Astrocyte (in vitro differentiated cells and primary cell): Measurements from ENCODE around the gene H3-3A. TPM values are rescaled to one million over a fixed set of nuclear protein-coding genes. Genes with fewer than 3 reads are reported as not detected.
"Not testable (repeated sequence)": the region's sequence is repeated elsewhere in the genome, so short reads cannot be mapped to it uniquely, and the experiment has no call there.

Source experiments
- DNase-seq: peaks from one replicate; pipeline ENCODE4 v3.0.0-alpha.2; 2010; ENCODE audit warnings: low read depth
- FAIRE-seq: peaks from 2 replicates; lab custom pipeline; 2011; peaks lifted over from hg19 to GRCh38; lab: Jason Lieb, UNC
- H2AFZ ChIP-seq: 2 replicates; pipeline ENCODE4 v1.6.0; 2012; ENCODE audit warnings: low read depth, low read length, inconsistent platforms
- H3K27ac ChIP-seq: 2 replicates; pipeline ENCODE4 v1.5.1; 2011; ENCODE audit warnings: low read depth, low read length, inconsistent platforms
- H3K27me3 ChIP-seq: 2 replicates; pipeline ENCODE4 v1.6.0; 2011; ENCODE audit warnings: low read length, inconsistent platforms; ENCODE audit not compliant: insufficient read depth
- H3K36me3 ChIP-seq: 2 replicates; pipeline ENCODE4 v1.5.1; 2011; ENCODE audit warnings: low read length, inconsistent platforms; ENCODE audit not compliant: insufficient read depth
- H3K4me1 ChIP-seq: 2 replicates; pipeline ENCODE4 v1.5.1; 2011; ENCODE audit warnings: low read length, inconsistent platforms; ENCODE audit not compliant: insufficient read depth
- H3K4me2 ChIP-seq: 2 replicates; pipeline ENCODE4 v1.6.0; 2012; ENCODE audit warnings: low read length, inconsistent platforms
- H3K4me3 ChIP-seq: 2 replicates; pipeline ENCODE4 v1.5.1; 2011; ENCODE audit warnings: low read depth, mild to moderate bottlenecking, low read length, inconsistent platforms; ENCODE audit not compliant: insufficient read depth
- H3K79me2 ChIP-seq: 2 replicates; pipeline ENCODE4 v1.6.0; 2012; ENCODE audit warnings: mild to moderate bottlenecking, low read length, inconsistent platforms; ENCODE audit not compliant: insufficient read depth
- H3K9ac ChIP-seq: 2 replicates; pipeline ENCODE4 v1.6.0; 2012; ENCODE audit warnings: mild to moderate bottlenecking, low read length, inconsistent platforms
- H3K9me3 ChIP-seq: 2 replicates; pipeline ENCODE4 v1.5.1; 2012; ENCODE audit warnings: low read depth, mild to moderate bottlenecking, low read length, inconsistent platforms; ENCODE audit not compliant: insufficient read depth
- H4K20me1 ChIP-seq: 2 replicates; pipeline ENCODE4 v1.6.0; 2012; ENCODE audit warnings: low read length, inconsistent platforms; ENCODE audit not compliant: insufficient read depth
- H3K27ac Mint-ChIP-seq: one replicate; pipeline ENCODE4 v1.8.0; 2021; ENCODE audit warnings: mild to moderate bottlenecking, mixed read lengths; ENCODE audit not compliant: unreplicated experiment
- H3K27me3 Mint-ChIP-seq: one replicate; pipeline ENCODE4 v1.8.0; 2021; ENCODE audit warnings: low read depth, mixed read lengths; ENCODE audit not compliant: unreplicated experiment
- H3K36me3 Mint-ChIP-seq: one replicate; pipeline ENCODE4 v1.8.0; 2021; ENCODE audit warnings: low read depth, mixed read lengths; ENCODE audit not compliant: unreplicated experiment
- H3K4me1 Mint-ChIP-seq: one replicate; pipeline ENCODE4 v1.8.0; 2021; ENCODE audit warnings: low read depth, mixed read lengths; ENCODE audit not compliant: unreplicated experiment
- H3K4me3 Mint-ChIP-seq: one replicate; pipeline ENCODE4 v1.8.0; 2021; ENCODE audit warnings: mild to moderate bottlenecking, moderate library complexity, mixed read lengths; ENCODE audit not compliant: unreplicated experiment
- H3K9me3 Mint-ChIP-seq: one replicate; pipeline ENCODE4 v1.8.0; 2021; ENCODE audit warnings: mild to moderate bottlenecking, mixed read lengths; ENCODE audit not compliant: unreplicated experiment
- EZH2 ChIP-seq: IDR thresholded peaks from 2 replicates; pipeline ENCODE4 v1.6.1; 2012; ENCODE audit warnings: mild to moderate bottlenecking, low read length, inconsistent platforms; ENCODE audit not compliant: insufficient read depth
- total RNA-seq: library from RNA; stranded (reverse); gene quantifications from 2 replicates; pipeline ENCODE4 v1.2.1, GENCODE V29; 2021
- TF ChIP-seq, protein P1 (sequence below): IDR thresholded peaks from 2 replicates; pipeline ENCODE4 v1.5.1; 2011; ENCODE audit warnings: low read depth, mild to moderate bottlenecking, inconsistent platforms, low read length, moderate library complexity; ENCODE audit not compliant: insufficient read depth

The H3-3A gene
- total RNA-seq, 1 donor from 2014 or later, result 375 TPM

DNA sequence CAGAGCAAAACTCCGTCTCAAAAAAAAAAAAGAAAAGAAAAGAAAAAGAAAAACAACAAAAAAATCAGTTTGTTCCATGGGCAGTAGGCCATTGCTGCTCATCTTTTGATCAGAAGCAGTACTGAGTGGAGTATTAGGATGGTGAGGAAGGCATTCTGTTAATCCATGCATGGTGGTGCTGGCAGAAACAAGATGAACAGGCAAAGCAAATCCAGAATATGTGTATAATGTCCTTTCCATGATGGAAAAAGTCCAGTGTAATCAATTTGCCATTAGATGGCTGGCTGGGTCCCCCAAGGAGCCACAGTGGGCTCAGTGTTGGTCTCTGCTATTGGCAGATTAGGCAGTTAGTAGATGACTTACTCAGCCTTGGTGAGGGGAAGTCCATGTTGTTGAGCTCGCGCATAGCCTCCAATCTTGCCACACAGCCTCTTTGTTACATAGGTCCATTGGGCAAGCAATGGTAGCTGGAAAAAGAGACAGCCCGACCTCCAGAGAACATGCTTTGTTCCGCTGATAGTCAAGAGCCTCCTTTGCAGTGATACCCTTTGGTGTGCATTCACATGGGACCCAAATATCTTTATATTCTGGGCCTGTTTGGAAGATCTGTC is 23.3 kb downstream of the H3-3A start:
- no peaks in the 10 kb centered on the region for H3K4me1 ChIP-seq
- peaks cover 2% of the 10 kb centered on the region for H3K9me3 Mint-ChIP-seq
- H3K9me3 ChIP-seq, result no peaks in the 10 kb centered on the region
- no peaks in the 10 kb centered on the region for H3K79me2 ChIP-seq
- H3K36me3 Mint-ChIP-seq, result peaks cover 2% of the 10 kb centered on the region
- no peak overlapping the region for H3K4me2 ChIP-seq
- H3K27me3 ChIP-seq, result no peaks in the 10 kb centered on the region
- no peaks in the 10 kb centered on the region for H3K4me1 Mint-ChIP-seq
- no peak for DNase-seq
- no peak overlapping the region for H3K27ac ChIP-seq
- no peak overlapping the region for H3K27ac Mint-ChIP-seq
- H3K4me3 Mint-ChIP-seq, result no peak overlapping the region
- H3K4me3 ChIP-seq, result no peak overlapping the region
- H4K20me1 ChIP-seq, result no peaks in the 10 kb centered on the region
- no peak overlapping the region for H2AFZ ChIP-seq
- H3K27me3 Mint-ChIP-seq, result peaks cover 9% of the 10 kb centered on the region
- FAIRE-seq, result no peak
- no peak overlapping the region for H3K9ac ChIP-seq
- H3K36me3 ChIP-seq, result no peaks in the 10 kb centered on the region
- no peak for TF ChIP-seq EZH2
- TF ChIP-seq, protein P1, sequence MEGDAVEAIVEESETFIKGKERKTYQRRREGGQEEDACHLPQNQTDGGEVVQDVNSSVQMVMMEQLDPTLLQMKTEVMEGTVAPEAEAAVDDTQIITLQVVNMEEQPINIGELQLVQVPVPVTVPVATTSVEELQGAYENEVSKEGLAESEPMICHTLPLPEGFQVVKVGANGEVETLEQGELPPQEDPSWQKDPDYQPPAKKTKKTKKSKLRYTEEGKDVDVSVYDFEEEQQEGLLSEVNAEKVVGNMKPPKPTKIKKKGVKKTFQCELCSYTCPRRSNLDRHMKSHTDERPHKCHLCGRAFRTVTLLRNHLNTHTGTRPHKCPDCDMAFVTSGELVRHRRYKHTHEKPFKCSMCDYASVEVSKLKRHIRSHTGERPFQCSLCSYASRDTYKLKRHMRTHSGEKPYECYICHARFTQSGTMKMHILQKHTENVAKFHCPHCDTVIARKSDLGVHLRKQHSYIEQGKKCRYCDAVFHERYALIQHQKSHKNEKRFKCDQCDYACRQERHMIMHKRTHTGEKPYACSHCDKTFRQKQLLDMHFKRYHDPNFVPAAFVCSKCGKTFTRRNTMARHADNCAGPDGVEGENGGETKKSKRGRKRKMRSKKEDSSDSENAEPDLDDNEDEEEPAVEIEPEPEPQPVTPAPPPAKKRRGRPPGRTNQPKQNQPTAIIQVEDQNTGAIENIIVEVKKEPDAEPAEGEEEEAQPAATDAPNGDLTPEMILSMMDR, result no peak

DNA sequence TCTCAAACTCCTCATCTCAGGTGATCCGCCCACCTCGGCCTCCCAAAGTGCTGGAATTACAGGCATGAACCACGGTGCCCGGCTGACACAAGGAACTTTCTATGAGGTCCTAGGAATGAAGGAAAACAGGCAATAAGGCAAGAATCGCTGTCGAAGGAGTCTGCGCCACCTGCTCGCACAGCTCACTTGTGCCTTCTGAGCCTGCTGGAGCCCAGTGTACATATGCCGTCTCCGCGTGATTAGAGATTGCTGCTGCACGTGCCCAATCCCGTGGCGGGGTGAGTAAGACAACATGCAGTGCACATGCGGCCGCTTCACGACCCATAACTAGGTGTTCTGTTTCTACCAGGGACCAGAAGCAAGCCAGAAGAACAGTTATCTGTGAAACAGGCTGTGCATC is 24.3 kb downstream of the H3-3A start:
- H3K36me3 Mint-ChIP-seq, result peaks cover 2% of the 10 kb centered on the region
- Histone ChIP-seq H2AFZ (no peak overlapping the region), H3K36me3 (no peaks in the 10 kb centered on the region), H3K27ac (no peak overlapping the region), H3K27me3 (no peaks in the 10 kb centered on the region), H3K4me3 (no peak overlapping the region), H3K4me2 (no peak overlapping the region), H3K9me3 (no peaks in the 10 kb centered on the region), H4K20me1 (no peaks in the 10 kb centered on the region), H3K79me2 (no peaks in the 10 kb centered on the region), H3K4me1 (no peaks in the 10 kb centered on the region), H3K9ac (no peak overlapping the region)
- FAIRE-seq (no peak), DNase-seq (no peak)
- TF ChIP-seq EZH2, result no peak
- TF ChIP-seq, protein P1, result no peak
- peaks cover 9% of the 10 kb centered on the region for H3K27me3 Mint-ChIP-seq
- H3K4me3 Mint-ChIP-seq, result no peak overlapping the region
- H3K27ac Mint-ChIP-seq, result no peak overlapping the region
- H3K9me3 Mint-ChIP-seq, result peaks cover 7% of the 10 kb centered on the region
- H3K4me1 Mint-ChIP-seq, result no peaks in the 10 kb centered on the region

DNA sequence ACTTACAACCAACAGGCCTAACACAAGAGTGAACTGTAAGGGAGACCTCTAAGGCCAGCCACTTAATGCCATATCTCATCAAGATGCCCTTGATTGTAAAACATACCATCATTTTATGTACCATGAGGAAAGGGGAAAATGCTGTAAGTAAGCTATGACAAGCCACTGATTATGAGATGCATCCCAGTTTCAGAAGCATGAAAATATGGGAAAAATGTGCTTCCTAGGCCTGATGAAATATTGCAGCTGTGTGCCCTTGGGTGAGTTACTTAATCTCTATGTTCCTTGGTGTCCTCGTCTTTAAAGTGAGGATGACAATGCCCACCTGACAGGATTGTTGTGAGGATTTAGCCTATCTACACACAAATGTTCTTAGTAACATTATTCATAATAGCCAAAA is 28.9 kb downstream of the H3-3A start:
- no peak overlapping the region for H3K27ac ChIP-seq
- H3K27ac Mint-ChIP-seq, result no peak overlapping the region
- no peaks in the 10 kb centered on the region for H4K20me1 ChIP-seq
- H3K4me3 Mint-ChIP-seq, result no peak overlapping the region
- peaks cover 17% of the 10 kb centered on the region for H3K27me3 Mint-ChIP-seq
- peaks cover 7% of the 10 kb centered on the region for H3K9me3 Mint-ChIP-seq
- FAIRE-seq, result no peak
- no peak for TF ChIP-seq EZH2
- TF ChIP-seq, protein P1, result no peak
- peaks cover 5% of the 10 kb centered on the region for H3K27me3 ChIP-seq
- H3K79me2 ChIP-seq, result no peaks in the 10 kb centered on the region
- no peak for DNase-seq
- H3K9ac ChIP-seq, result no peak overlapping the region
- H3K4me2 ChIP-seq, result no peak overlapping the region
- no peak overlapping the region for H2AFZ ChIP-seq
- peaks cover 1% of the 10 kb centered on the region for H3K36me3 Mint-ChIP-seq
- no peak overlapping the region for H3K4me3 ChIP-seq
- H3K4me1 Mint-ChIP-seq, result no peaks in the 10 kb centered on the region
- H3K36me3 ChIP-seq, result no peaks in the 10 kb centered on the region
- no peaks in the 10 kb centered on the region for H3K4me1 ChIP-seq
- H3K9me3 ChIP-seq, result no peaks in the 10 kb centered on the region

DNA sequence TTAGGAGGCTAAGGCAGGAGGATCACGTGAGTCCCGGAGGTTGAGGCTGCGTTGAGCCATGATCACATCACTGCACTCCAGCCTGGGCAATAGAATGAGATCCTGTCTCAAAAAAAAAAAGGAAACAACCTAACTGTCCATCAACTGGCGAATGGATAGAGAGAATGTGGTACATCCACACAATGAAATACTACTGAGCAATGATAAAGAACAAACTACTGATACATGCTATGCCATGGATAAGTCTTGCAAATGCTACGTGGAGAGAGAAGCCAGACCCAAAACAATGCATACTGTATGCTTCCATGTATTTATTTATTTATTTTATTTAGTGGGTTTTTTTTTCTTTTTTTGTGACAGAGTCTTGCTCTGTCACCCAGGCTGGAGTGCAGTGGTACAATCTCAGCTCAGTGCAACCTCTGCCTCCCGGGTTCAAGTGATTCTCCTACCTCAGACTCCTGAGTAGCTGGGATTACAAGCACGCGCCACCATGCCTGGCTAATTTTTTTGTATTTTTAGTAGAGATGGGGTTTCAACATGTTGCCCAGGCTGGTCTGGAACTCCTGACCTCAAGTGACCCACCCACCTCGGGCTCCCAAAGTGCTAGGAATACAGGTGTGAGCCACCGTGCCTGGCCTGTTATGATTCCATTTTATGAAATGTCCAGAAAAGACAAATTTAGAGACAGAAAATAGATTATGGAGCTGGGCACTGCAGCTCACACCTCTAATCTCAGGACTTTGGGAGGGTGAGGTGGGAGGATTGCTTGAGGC is 29.7 kb downstream of the H3-3A start:
- not testable (repeated sequence) for H3K27ac Mint-ChIP-seq, H3K4me3 ChIP-seq, H2AFZ ChIP-seq, DNase-seq, H3K4me3 Mint-ChIP-seq, H3K9ac ChIP-seq, H3K36me3 Mint-ChIP-seq, H4K20me1 ChIP-seq, FAIRE-seq, H3K4me1 Mint-ChIP-seq, H3K36me3 ChIP-seq, H3K79me2 ChIP-seq, H3K27me3 ChIP-seq, H3K9me3 ChIP-seq, H3K9me3 Mint-ChIP-seq, H3K4me1 ChIP-seq, H3K27ac ChIP-seq, H3K4me2 ChIP-seq
- peaks cover 12% of the 10 kb centered on the region for H3K27me3 Mint-ChIP-seq
